Limb (tissue), 2 donors: ENCODE measurements around the gene XRN2.
A peak's percentile ranks its signal among the peaks of the same experiment; 100 is the strongest.

ENCODE experiments used
- DNase-seq, 2 donors: peaks; one replicate each; pipeline ENCODE4 v3.0.0-alpha.2; 2016; ENCODE audit errors: extremely low spot score in 2 of 2

Gene XRN2, protein sequence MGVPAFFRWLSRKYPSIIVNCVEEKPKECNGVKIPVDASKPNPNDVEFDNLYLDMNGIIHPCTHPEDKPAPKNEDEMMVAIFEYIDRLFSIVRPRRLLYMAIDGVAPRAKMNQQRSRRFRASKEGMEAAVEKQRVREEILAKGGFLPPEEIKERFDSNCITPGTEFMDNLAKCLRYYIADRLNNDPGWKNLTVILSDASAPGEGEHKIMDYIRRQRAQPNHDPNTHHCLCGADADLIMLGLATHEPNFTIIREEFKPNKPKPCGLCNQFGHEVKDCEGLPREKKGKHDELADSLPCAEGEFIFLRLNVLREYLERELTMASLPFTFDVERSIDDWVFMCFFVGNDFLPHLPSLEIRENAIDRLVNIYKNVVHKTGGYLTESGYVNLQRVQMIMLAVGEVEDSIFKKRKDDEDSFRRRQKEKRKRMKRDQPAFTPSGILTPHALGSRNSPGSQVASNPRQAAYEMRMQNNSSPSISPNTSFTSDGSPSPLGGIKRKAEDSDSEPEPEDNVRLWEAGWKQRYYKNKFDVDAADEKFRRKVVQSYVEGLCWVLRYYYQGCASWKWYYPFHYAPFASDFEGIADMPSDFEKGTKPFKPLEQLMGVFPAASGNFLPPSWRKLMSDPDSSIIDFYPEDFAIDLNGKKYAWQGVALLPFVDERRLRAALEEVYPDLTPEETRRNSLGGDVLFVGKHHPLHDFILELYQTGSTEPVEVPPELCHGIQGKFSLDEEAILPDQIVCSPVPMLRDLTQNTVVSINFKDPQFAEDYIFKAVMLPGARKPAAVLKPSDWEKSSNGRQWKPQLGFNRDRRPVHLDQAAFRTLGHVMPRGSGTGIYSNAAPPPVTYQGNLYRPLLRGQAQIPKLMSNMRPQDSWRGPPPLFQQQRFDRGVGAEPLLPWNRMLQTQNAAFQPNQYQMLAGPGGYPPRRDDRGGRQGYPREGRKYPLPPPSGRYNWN

DNA sequence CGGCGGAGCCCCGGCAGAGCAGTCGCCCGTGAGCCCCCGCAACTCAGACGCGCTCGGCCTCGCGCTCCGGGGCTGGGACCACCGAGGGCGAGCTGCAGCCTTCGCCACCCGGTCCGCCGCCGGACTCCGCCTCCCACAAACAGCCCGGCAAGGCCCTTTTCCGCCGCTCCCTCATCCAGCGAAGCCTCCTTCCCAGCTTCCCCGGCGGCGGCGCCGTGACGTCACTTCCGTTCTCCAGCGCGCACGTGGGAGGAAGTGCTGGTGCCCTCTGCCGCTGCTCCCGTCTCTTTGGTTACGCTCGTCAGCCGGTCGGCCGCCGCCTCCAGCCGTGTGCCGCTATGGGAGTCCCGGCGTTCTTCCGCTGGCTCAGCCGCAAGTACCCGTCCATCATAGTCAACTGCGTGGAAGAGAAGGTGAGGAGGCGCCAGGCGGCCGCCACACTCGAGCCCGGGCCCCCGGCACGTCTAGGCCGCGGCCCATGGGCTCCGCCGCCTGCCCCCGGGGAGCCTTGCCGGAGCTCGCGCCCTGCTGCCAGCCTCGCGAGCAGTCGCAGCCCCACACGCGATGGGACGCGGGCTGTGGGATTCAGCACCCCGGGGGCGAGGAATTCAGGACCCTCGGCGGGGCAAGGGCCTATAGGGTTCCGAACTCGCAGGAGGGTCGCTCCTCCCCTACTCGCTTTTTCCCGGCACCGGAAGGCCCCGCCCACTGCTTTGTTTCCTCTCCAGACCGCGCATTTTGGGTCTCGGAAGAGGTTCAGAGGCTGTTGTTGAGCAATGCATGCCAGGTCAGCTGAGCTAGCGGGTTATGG, at the start of gene XRN2:
XRN2 (plus strand) TSS at position 271 of the 811 bp plus-strand sequence; CDS start at position 339, 68 bp downstream.
- peak; percentile 94 to 97 for DNase-seq

DNA sequence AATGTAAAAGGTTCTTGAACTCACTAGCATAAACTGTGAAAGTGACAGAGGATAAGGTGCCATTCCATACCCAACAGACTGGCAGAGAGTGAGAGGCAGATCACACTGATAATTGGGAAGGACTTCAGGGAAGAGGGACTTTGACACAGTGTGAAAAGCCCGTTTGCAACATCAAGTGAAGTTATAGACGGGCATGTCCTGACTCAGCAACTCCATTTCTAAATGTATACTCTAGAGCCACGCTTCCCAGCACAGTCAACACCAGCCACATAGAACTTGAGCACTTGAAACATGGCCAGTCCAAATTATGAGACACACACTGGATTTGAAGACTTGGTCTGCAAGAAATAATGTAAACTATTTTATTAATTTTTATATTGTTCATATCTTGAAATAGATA, 45.9 kb upstream of the XRN2 start:
- no peak for DNase-seq

DNA sequence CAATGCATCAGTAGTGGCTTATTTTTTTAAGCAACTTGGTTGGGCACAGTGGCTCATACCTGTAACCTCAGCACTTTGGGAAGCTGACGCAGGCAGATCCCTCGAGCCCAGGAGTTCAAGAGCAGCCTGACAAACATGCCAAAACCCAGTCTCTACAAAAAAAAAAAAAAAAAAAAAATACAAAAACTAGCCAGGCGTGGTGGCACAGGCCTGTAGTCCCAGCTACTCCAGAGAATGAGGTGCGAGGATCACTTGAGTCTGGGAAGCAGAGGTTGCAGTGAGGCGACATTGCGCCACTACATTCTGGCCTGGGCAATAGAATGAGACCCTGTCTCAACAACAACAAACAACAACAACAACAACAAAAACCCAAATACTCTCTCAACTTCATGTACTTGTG, 44.7 kb upstream of the XRN2 start:
- DNase-seq: no peak

DNA sequence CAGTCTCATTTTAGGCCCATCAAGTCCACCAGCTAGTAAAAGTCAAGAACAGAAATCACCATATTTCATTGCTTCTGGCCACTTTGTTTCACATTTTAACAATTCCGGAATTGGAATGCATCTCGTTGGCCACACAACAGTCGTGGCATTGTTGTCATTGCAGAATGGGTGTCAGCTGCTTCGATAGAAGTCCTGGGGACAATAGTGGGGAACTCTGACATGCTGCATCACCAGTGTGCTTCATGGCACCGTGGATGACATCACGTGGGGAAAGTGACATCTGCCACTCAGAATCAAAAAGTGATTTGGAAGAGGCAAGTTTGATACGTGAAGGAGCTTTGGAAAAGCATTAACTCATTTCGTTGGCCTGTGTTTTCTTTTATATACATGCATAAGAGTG, 43.8 kb upstream of the XRN2 start:
- DNase-seq: no peak

DNA sequence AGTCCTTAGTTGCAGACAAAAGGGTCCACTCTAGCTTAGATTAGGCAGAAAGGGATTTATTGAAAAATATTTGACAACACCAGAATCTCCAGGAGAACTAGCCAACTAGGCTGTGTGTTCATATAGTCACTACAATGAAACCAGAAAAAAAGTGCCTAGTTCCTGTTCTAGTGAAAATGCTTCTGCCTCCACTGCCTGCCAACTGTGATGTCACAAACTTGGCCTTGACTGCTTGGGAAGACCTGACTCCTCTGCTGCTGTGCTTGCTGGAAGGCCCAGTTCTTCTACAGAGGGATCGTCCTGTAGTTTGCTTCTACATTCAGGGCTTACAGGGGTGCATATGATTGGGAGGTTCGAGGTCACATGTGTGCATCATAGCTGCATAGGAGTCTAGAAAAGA, 40.3 kb upstream of the XRN2 start:
- no peak for DNase-seq

DNA sequence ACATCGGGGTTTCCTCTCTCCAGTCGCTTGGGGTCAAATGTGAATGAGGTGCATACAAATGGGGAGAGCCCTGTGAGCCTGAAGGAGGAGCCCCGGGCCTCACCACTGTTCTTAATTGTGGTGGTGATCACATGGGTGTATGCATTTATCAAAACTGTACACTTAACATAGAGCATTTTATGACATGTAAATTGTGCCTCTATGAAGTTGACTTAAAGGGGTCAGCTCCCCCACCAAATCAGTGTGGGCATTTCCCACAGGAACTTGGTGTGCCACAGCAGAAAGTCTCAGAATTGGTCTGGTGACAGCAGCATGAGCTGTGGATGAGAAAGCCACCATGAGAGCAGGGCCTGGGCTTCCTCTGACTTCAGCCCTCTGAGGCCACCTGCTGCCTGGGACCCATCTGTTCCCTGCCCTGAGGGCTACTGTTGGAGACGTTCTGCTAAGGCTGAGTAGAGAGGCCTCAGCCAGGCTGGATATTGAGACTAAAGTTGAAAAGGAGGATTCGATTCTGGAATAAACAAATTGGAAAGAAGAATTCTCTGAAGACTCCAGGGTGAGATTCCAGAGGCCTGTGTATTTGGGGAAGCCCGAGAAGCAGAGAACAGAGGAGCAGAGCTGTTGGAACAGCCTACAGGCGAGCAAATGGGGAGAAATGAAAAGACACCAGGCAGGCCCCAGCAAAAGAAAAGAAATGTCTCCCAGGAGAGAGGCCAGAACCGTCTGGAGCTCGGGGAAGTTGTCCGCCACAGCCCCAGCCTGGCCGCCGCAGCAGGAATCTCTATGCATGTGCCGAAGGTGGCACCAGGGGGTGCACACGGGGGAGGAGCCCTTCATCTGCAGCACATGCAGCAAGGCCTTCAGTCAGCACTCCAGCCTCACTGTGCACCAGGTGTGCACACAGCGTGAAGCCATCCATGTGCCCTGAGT, 37.6 kb upstream of the XRN2 start:
- no peak for DNase-seq

DNA sequence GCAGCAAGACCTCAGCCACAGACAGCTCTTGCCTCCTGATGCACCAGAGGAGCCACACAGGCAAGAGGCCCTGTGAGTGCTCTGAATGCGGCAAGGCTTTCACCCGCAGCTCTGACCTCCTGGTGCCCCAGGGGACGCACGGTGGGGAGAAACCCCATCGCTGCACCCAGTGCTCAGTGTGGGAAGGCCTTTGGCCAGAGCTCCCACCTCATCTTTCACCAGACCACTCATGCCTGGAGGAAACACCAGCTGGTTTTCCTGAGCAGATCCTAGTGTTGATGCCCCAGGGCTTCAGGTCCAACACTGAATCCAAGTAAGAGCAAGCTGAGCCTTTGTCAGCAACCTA, 37.0 kb upstream of the XRN2 start:
- no peak for DNase-seq

DNA sequence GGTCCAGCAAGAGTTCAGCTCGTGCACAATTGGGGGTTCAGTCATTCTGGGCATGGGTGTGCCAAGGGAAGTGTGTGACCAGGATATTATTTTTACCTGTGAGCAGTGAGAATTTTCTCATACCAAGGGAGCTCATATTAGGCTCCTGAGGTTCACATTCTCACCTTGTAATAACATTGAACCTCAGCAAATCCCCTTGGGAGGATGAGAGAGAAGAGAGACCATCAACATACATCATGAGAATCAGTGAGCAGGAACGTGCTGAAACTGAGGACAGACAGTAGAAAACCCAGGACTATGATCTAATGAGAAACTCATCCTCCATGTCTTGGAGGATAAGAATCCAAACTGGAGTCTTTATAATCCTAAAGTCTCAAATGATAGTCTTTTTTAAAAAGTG, 33.4 kb upstream of the XRN2 start:
- DNase-seq: no peak

DNA sequence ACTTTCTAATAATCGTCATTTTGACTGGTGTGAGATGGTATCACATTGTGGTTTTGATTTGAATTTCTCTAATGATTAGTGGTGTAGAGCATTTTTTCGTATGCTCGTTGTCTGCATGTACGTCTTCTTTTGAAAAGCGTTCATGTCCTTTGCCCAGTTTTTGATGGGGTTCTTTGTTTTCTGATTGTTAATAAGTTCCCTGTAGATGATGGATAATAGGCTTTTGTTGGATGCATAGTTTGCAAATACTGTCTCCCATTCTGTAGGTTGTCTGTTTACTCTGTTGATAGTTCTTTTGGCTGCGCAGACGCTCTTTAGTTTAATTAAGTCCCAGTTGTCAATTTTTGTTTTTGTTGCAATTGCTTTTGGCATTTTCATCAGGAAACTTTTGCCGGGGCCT, 32.3 kb upstream of the XRN2 start:
- no peak for DNase-seq

DNA sequence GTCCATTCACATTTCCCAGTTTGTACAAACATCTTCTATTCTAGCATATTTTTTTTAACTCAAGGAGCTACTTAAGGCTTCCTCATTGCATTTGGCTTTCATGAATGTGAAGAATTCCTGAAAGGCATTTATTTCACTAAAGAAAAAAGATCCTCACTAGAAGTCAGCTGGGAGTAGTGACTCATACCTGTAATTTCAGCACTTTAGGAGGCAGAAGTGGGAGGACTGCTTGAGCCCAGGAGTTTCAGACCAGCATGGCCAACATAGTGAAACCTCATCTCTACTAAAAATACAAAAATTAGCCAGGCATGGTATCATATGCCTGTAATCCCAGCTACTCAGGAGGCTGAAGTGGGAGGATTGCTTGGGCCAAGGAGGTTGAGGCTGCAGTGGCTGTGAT, 30.9 kb upstream of the XRN2 start:
- no peak for DNase-seq

DNA sequence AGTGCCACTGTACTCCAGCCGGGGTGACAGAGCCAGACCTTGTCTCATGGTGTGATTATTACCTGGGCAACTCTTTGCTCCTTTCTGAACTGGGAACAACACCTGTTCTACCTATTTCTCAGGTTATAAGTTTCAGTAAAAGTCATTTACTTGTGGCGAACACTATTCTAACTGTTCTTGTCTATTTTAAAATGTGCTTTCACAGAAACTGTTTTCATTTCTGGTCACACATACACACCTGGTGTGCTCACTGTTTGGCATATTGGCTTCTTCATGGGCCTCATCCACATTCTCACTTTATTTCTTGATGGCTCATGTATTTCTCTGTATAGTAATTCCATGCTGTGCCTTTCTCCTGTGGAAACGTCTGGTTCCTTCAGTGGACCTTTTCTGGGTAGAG, 30.5 kb upstream of the XRN2 start:
- no peak for DNase-seq

DNA sequence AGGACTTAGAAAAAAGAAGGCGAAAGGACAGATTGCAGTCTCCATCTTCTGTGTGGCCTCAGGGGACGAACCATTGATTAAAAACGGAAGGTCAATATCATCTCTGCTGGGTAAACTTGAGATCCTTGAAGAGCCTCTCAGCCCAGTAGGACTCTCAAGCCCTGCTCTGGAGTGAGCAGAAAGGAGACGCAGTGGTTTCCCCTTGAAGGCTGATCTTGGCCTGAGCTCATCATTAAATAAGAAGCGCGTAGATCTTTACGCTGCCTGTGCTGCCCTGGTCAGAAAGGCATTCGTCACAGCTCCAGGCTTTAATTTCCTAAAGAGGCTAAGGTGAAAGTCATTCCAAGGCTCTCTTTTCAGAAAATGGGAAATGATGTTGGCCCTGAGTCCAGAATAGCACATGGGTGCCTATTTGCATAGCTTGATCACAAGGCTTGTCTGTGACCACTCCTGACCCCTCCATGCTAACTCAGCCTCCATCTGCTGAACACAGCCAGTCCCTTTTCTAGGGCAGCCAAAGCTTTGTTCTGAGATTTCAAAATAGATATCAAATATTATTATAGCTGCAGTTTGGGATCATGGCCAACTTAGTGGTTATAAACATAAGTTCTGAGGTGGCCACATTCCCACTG, 29.3 kb upstream of the XRN2 start:
- DNase-seq: no peak

DNA sequence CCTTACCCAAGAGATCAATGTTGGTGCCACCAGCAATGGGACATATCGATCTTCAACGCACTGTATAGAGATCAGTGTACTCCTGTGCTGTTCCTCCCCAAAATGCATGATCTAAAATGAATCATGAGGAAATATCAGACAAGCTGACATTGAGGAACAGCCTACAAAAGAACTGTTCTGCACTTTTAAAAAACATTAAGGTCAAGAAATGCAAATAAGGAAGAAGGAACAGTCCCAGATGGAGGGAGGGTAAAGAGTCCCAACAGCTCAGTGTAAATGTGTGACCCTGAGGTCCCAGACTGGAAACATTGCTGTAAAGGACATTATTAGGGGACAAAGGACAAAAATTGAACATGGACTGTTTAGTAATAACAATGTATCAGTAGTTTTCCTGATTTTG, 24.3 kb upstream of the XRN2 start:
- DNase-seq: no peak

DNA sequence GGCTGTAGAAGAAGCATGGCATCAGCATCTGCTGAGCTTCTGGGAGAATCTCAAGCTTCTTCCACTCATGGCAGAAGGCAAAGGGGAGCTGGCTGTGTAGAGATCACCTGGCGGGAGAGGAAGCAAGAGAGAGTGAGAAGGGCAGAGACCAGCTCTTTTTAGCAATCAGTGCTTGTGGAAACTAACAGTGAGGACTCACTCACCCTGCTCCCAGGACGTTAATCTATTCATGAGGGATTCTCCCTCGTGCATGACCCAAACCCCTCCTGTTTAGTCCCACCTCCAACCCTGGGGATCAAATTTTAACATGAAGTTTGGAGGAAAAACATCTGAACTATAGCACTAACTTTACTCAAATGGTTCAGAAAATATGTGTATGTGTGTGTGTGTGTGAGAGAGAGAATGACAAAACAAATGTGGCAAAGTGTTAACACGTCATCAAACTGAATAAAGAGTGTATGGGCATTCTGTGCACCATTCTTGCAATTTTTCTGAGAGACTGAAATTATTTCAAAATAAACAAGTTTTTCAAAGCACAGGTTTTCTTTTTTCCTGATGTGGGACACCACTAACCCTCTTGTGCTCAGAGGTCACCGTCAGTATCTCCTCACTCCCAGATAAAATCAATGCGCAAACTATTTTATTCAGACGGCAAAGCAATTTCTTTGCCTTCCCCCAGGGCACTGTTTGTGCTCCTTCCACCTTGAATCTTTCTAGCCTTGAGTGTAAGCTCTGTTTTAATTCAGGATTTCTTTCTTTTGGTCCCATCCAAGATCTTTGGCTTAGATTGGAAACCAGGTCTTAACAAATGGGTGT, 23.2 kb upstream of the XRN2 start:
- no peak for DNase-seq

DNA sequence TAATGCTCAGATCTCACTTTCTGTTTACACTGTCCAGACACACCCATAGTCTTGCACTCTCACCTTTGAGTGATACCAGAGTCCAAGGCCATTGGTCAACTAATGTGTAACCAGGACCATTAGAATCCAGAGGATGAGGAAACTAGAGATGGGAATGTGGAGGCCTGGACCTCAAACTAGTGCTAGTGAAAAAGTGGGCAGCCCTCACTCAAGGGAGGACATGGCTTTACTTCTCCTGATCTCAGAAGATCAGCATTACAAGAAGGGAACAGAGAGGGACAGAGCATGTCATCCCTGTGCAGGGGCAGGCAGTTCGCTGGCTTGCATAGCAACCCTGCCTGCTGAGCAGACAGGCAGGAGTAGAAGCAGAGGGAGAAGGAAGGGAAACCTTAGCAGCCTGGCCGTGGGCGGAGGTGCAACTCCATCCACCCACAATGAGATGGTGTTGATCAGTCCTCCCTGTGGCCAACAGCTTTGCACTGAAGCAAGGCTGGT, 22.6 kb upstream of the XRN2 start:
- no peak for DNase-seq

DNA sequence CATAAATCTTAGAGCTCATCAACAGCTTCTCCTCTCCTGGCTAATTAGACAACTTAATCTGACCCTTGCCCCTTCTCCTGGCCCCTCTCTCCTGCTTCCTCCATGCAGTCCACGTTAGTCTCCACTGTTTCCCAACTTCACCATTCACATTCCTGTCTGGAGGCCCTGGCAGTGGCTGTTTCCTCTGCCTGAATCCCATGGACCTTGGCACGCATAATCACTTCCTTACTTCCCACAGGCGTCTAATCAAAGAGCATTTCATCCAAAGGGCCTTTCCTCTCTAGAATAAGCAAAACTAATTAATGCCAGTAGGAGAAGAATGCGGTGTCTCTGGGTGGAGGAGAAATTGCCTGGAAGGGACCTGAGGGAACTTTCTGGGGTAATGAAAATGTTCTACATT, 16.4 kb upstream of the XRN2 start:
- DNase-seq: no peak

DNA sequence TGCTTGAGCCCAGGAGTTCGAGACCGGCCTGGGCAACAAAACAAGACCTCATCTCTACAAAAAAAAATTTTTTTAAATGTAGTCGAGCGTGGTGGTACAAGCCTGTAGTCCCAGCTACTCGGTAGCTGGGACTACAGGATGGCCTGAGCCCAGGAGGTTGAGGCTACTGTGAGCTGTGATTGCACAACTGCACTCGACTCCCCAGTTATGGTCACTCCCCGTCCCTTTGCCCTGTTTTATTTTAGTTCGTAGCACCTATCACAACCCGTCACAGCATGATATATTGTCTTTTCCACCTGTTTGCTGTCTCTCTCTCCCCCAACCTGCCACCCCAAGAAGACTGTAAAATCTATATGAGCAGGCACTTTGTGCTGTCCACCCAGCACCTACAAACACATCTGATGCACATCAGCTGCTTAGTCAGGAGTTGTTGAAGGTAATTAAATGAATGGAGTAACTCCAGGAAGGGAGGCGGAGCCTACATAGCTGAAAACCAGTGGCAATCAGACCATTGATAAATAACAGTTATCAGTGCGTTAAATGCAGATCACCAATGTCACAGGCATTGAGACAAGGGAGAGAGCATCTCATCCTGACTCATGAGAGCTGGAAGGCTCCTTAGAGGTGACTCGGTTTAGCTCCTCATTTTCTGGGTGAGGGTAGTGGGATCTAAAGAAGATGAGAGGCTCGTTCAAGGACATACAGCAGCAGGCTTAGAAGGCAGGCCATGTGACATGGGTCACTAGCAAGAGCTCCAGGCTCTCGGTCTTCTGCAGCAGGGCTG, 14.4 kb upstream of the XRN2 start:
- no peak for DNase-seq

DNA sequence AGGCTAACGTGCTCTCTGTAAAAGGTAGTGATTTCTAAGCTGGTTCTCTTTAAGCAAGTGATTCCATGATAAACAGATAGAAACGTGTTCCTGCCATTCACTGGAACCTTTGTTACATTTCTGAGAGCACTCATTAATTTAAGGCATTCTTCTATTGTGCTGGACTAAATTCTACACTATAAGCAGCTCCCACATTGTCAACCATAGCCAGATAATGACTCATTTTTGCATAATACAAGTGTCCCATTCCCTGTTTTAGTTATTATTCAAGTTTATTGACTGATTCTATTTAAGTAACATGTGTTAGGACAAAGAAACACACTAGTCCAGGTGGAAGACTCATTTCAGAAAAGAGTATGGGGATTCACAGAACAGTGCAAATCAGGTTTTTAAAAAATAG, 13.5 kb upstream of the XRN2 start:
- no peak for DNase-seq
